Tibial artery (tissue), 4 donors: ENCODE data around the gene ARHGAP24.
A peak's percentile ranks its signal among the peaks of the same experiment; 100 is the strongest.

ENCODE experiments used
- DNase-seq, 2 donors: peaks; one replicate each; pipeline ENCODE4 v3.0.0-alpha.2; 2019
- H3K27ac ChIP-seq, 2 donors: fragments of 200-600 bp; sonication (generic) in 1 of 2; 1 replicate in 1 of 2; 2 replicates in 1 of 2; pipeline ENCODE4 v1.5.1; 2018 to 2019; ENCODE audit warnings: mild to moderate bottlenecking in 1 of 2
- H3K27me3 ChIP-seq, 2 donors: fragments of 200-600 bp; sonication (generic) in 1 of 2; one replicate each; pipeline versions ENCODE4 v1.5.1 to v1.6.0; 2016 to 2019
- H3K36me3 ChIP-seq, 3 donors: fragments of 200-600 bp; sonication (generic) in 2 of 3; one replicate each; pipeline ENCODE4 v1.5.1; 2016 to 2019; ENCODE audit warnings: mild to moderate bottlenecking in 2 of 3
- H3K4me1 ChIP-seq, 4 donors: fragments of 200-600 bp; sonication (generic) in 2 of 4; 1 replicate in 3 of 4; 2 replicates in 1 of 4; pipeline ENCODE4 v1.5.1; 2016 to 2019
- H3K4me3 ChIP-seq, 2 donors: fragments of 200-600 bp; sonication (generic) in 1 of 2; 1 replicate in 1 of 2; 2 replicates in 1 of 2; pipeline ENCODE4 v1.5.1; 2018 to 2019; ENCODE audit warnings: mild to moderate bottlenecking in 2 of 2
- H3K9me3 ChIP-seq, 3 donors: fragments of 200-600 bp; sonication (generic) in 1 of 3; one replicate each; pipeline ENCODE4 v1.5.1; 2016 to 2019
- CTCF ChIP-seq, 2 experiments: fragments of 200-600 bp in 1 of 2; fragments of 450-650 bp in 1 of 2; IDR thresholded peaks; one replicate each; pipeline ENCODE4 v1.5.1; 2017 to 2019; ENCODE audit warnings: antibody characterized with exemption in 2 of 2, mild to moderate bottlenecking in 1 of 2, moderate library complexity in 1 of 2
- intact Hi-C: fragments of 100-400 bp; cut with DNase I; formaldehyde crosslinking; loops from one replicate; pipeline ENCODE4 v1.15.0; 2023; ENCODE audit warnings: low total_unique reads

The ARHGAP24 gene

GRCh38 chr4:85722807-85723206, 247.9 kb downstream of the ARHGAP24 start:
- H3K4me3 ChIP-seq = no peak overlapping the region
- H3K9me3 ChIP-seq = no peaks in the 10 kb centered on the region
- no peaks in the 10 kb centered on the region for H3K36me3 ChIP-seq
- H3K4me1 ChIP-seq = peaks cover 0 to 17% (median 9%) of the 10 kb centered on the region in 4 donors
- DNase-seq = no peak
- no peak for TF ChIP-seq CTCF (IDR thresholded peaks at IDR 0.05)
- no peaks in the 10 kb centered on the region for H3K27me3 ChIP-seq
- intact Hi-C loops = no loop called here
- H3K27ac ChIP-seq = no peak overlapping the region

- Histone ChIP-seq H3K36me3 (no peaks in the 10 kb centered on the region), H3K4me3 (no peak overlapping the region), H3K27me3 (no peaks in the 10 kb centered on the region), H3K27ac (peak overlapping the region; percentile 25 to 31), H3K4me1 (peaks cover 0 to 17% (median 9%) of the 10 kb centered on the region in 4 donors), H3K9me3 (no peaks in the 10 kb centered on the region)
- DNase-seq = no peak
- TF ChIP-seq CTCF (IDR thresholded peaks at IDR 0.05) = no peak
- intact Hi-C loops = no loop called here
Observed at GRCh38 chr4:85724791-85725563, 250.0 kb downstream of the ARHGAP24 start.

- intact Hi-C loops = no loop called here
Observed at GRCh38 chr4:85725721-85726170, 250.8 kb downstream of the ARHGAP24 start.

GRCh38 chr4:85726555-85726954, 251.6 kb downstream of the ARHGAP24 start:
- no peak for DNase-seq
- peaks cover 0 to 17% (median 9%) of the 10 kb centered on the region in 4 donors for H3K4me1 ChIP-seq
- no peak overlapping the region for H3K27ac ChIP-seq
- H3K27me3 ChIP-seq = no peaks in the 10 kb centered on the region
- no peak for TF ChIP-seq CTCF (IDR thresholded peaks at IDR 0.05)
- H3K4me3 ChIP-seq = no peak overlapping the region
- no peaks in the 10 kb centered on the region for H3K36me3 ChIP-seq
- H3K9me3 ChIP-seq = no peaks in the 10 kb centered on the region
- intact Hi-C loops = no loop called here

More at GRCh38 chr4:85725721-85726170, 250.8 kb downstream of the ARHGAP24 start:
- Histone ChIP-seq H3K27me3 (no peaks in the 10 kb centered on the region), H3K4me3 (no peak overlapping the region), H3K9me3 (no peaks in the 10 kb centered on the region), H3K36me3 (no peaks in the 10 kb centered on the region), H3K4me1 (peaks cover 0 to 17% (median 9%) of the 10 kb centered on the region in 4 donors), H3K27ac (peak overlapping the region in 1 of 2 donors; percentile 31)
- DNase-seq = peak in 1 of 2 donors; percentile 51
- no peak for TF ChIP-seq CTCF (IDR thresholded peaks at IDR 0.05)

- Histone ChIP-seq H3K4me1 (peaks cover 0 to 17% (median 9%) of the 10 kb centered on the region in 4 donors), H3K27me3 (no peaks in the 10 kb centered on the region), H3K36me3 (no peaks in the 10 kb centered on the region), H3K9me3 (no peaks in the 10 kb centered on the region), H3K27ac (no peak overlapping the region), H3K4me3 (no peak overlapping the region)
- intact Hi-C loops = no loop called here
- no peak for TF ChIP-seq CTCF (IDR thresholded peaks at IDR 0.05)
- no peak for DNase-seq
Observed at GRCh38 chr4:85728464-85728863, 253.5 kb downstream of the ARHGAP24 start.
